GM12878 (cell line): Measurements from ENCODE around the gene PPBP. TPM values are rescaled to one million over a fixed set of nuclear protein-coding genes. Genes with fewer than 3 reads are reported as not detected.

ENCODE experiments used
- ATAC-seq: fragments of 200-7000 bp; cut with Tn5 transposase; 3 replicates; pipeline ENCODE4 v1.9.1; 2020; ENCODE audit warnings: mild to moderate bottlenecking, moderate library complexity
- BruUV-seq: library from RNA; stranded (reverse); fragments of 400-500 nt; replicated peaks from 2 replicates; lab custom pipeline; 2021; lab: Mats Ljungman, UMichigan
- CTCF ChIA-PET: fragments of 300-600 bp; sonication (Branson Sonifier 250); formaldehyde crosslinking; extraction: SDS; loops from one replicate; lab custom pipeline; 2021; ENCODE audit warnings: inconsistent platforms; lab: Yijun Ruan, JAX
- POLR2A ChIA-PET: fragments of 350-600 bp; formaldehyde crosslinking; extraction: SDS; loops from one replicate; lab custom pipeline; 2021; ENCODE audit warnings: inconsistent platforms; lab: Charles Lee
- RAD21 ChIA-PET: fragments of 300-600 bp; sonication (Branson Sonifier 250); formaldehyde crosslinking; loops from one replicate; lab custom pipeline; 2023; ENCODE audit warnings: antibody characterized with exemption; ENCODE audit not compliant: unreplicated experiment; lab: Charles Lee
- SMC1A ChIA-PET: fragments of 300-600 bp; sonication (Branson Sonifier 250); formaldehyde crosslinking; loops from one replicate; lab custom pipeline; 2023; ENCODE audit not compliant: unreplicated experiment, uncharacterized antibody; lab: Charles Lee
- DNase-seq: peaks from one replicate; pipeline ENCODE4 v3.0.0-alpha.2; 2011; ENCODE audit warnings: low read depth, low spot score
- FAIRE-seq: peaks from 3 replicates; lab custom pipeline; 2011; peaks lifted over from hg19 to GRCh38; lab: Jason Lieb, UNC
- H2AFZ ChIP-seq: 2 replicates; pipeline ENCODE4 v1.6.0; 2011; ENCODE audit warnings: low read depth, low read length, control low read depth; ENCODE audit not compliant: control insufficient read depth
- H3K27ac ChIP-seq: 2 replicates; pipeline ENCODE4 v1.5.1; 2011; ENCODE audit warnings: control low read depth; ENCODE audit not compliant: control insufficient read depth, insufficient read depth
- H3K27me3 ChIP-seq, 2 experiments: replicated peaks in 1 of 2; 2 replicates each; pipeline versions ENCODE4 v1.6.0 to v1.6.1; 2011; ENCODE audit warnings: low read length in 1 of 2; ENCODE audit not compliant: control insufficient read depth in 2 of 2, insufficient read depth in 2 of 2
- H3K36me3 ChIP-seq, 2 experiments: 2 replicates each; pipeline ENCODE4 v1.5.1; 2011; ENCODE audit warnings: low read length in 1 of 2; ENCODE audit not compliant: control insufficient read depth in 2 of 2, insufficient read depth in 2 of 2
- H3K4me1 ChIP-seq: 2 replicates; pipeline ENCODE4 v1.6.1; 2011; ENCODE audit warnings: mild to moderate bottlenecking, low read length, moderate library complexity, mixed read lengths; ENCODE audit not compliant: control insufficient read depth, insufficient read depth
- H3K4me2 ChIP-seq: 2 replicates; pipeline ENCODE4 v1.6.0; 2011; ENCODE audit warnings: control low read depth; ENCODE audit not compliant: control insufficient read depth, insufficient read depth
- H3K4me3 ChIP-seq: fragments of 200-600 bp; sonication (generic); 2 replicates; pipeline ENCODE4 v1.5.1; 2016
- H3K79me2 ChIP-seq: 2 replicates; pipeline ENCODE4 v1.6.0; 2011; ENCODE audit warnings: low read length; ENCODE audit not compliant: control insufficient read depth, insufficient read depth
- H3K9ac ChIP-seq: 2 replicates; pipeline ENCODE4 v1.8.0; 2011; ENCODE audit warnings: low read length, control low read depth, mixed read lengths; ENCODE audit not compliant: control insufficient read depth, insufficient read depth
- H3K9me3 ChIP-seq: replicated peaks from 3 replicates; pipeline ENCODE4 v1.5.1; 2011; ENCODE audit warnings: mild to moderate bottlenecking, low read length; ENCODE audit not compliant: control insufficient read depth, insufficient read depth
- H4K20me1 ChIP-seq: 2 replicates; pipeline ENCODE4 v1.6.0; 2011; ENCODE audit not compliant: control insufficient read depth, insufficient read depth
- ATF7 ChIP-seq: fragments of 450-650 bp; IDR thresholded peaks from 2 replicates; pipeline ENCODE4 v1.6.1; 2016; ENCODE audit warnings: low read depth, mild to moderate bottlenecking
- CBX3 ChIP-seq: fragments of 200-600 bp; sonication (generic); IDR thresholded peaks from 2 replicates; pipeline ENCODE4 v1.6.1; 2016; ENCODE audit warnings: low read depth, borderline replicate concordance
- EED ChIP-seq: sonication (generic); IDR thresholded peaks from 2 replicates; pipeline ENCODE4 v1.6.1; 2016; ENCODE audit warnings: antibody characterized with exemption, low read depth
- FOXM1 ChIP-seq: IDR thresholded peaks from 2 replicates; pipeline ENCODE4 v1.6.1; 2012; ENCODE audit warnings: low read depth, mild to moderate bottlenecking, inconsistent platforms, low read length, moderate library complexity
- HDGF ChIP-seq: fragments of 450-650 bp; IDR thresholded peaks from 2 replicates; pipeline ENCODE4 v1.6.1; 2016; ENCODE audit warnings: antibody characterized with exemption
- IKZF1 ChIP-seq: fragments of 450-650 bp; conservative IDR thresholded peaks from 2 replicates; pipeline ENCODE4 v1.6.1; 2017; ENCODE audit warnings: antibody characterized with exemption, mild to moderate bottlenecking
- KLF5 ChIP-seq: fragments of 450-650 bp; IDR thresholded peaks from 2 replicates; pipeline ENCODE4 v1.6.1; 2014; ENCODE audit warnings: mild to moderate bottlenecking; ENCODE audit not compliant: partially characterized antibody
- MXI1 ChIP-seq: fragments of 150-350 bp; IDR thresholded peaks from 2 replicates; pipeline ENCODE4 v1.6.1; 2011; ENCODE audit warnings: low read depth, mild to moderate bottlenecking, inconsistent platforms, low read length, improper control_type of control experiment
- PAX8 ChIP-seq: fragments of 450-650 bp; IDR thresholded peaks from 2 replicates; pipeline ENCODE4 v1.6.1; 2017; ENCODE audit warnings: mild to moderate bottlenecking, moderate library complexity
- SMAD5 ChIP-seq: IDR thresholded peaks from 2 replicates; pipeline ENCODE4 v1.6.1; 2016; ENCODE audit warnings: antibody characterized with exemption, low read depth
- SMC3 ChIP-seq: IDR thresholded peaks from 2 replicates; pipeline ENCODE4 v1.6.1; 2011; ENCODE audit warnings: low read length, improper control_type of control experiment, borderline replicate concordance
- SREBF2 ChIP-seq: IDR thresholded peaks from 2 replicates; pipeline ENCODE4 v1.6.1; 2012; ENCODE audit warnings: mild to moderate bottlenecking, low read length
- ZZZ3 ChIP-seq: IDR thresholded peaks from 2 replicates; pipeline ENCODE4 v1.6.1; 2011; ENCODE audit warnings: low read depth; ENCODE audit not compliant: control insufficient read depth, insufficient read length
- WGBS: methylation state at CpG from one replicate; pipeline ENCODE4 v1.1.6; 2016; ENCODE audit warnings: low lambda C conversion rate; ENCODE audit not compliant: insufficient replicate concordance, insufficient coverage; ENCODE audit errors: missing lambda C conversion rate; 5-methylcytosine and 5-hydroxymethylcytosine counted together
- in situ Hi-C: fragments of 300-500 bp; cut with MboI; formaldehyde crosslinking; loops from 9 replicates; pipeline ENCODE4 v1.14.3; 2018; ENCODE audit warnings: mixed read lengths
- intact Hi-C: fragments of 100-400 bp; cut with micrococcal nuclease; formaldehyde crosslinking; loops from one replicate; pipeline ENCODE4 v1.14.2; 2022; ENCODE audit not compliant: unreplicated experiment
- polyA plus RNA-seq, 11 experiments: library from polyadenylated mRNA; depleted of rRNA in 4 of 11; unstranded in 6 of 11; stranded (reverse) in 5 of 11; fragments of >200 nt; fragmentation: Nextera tagmentation in 4 of 11; fragmentation: Illumina TruSeq in 1 of 11; extraction: Ambion mirVana in 4 of 11; extraction: Trizol in 1 of 11; gene quantifications; 1 replicate in 1 of 11; 2 replicates in 10 of 11; pipeline versions ENCODE4 v1.2.1 to v1.2.3, GENCODE V29; 2011 to 2016; ENCODE audit warnings: inconsistent platforms in 2 of 11, missing spikeins in 2 of 11, low read depth in 1 of 11
- total RNA-seq, 4 experiments: library from RNA; depleted of rRNA in 3 of 4; stranded (reverse); fragments of >200 nt in 3 of 4; fragmentation: Illumina TruSeq in 1 of 4; extraction: Trizol in 1 of 4; gene quantifications; 2 replicates each; pipeline versions ENCODE4 v1.2.1 to v1.2.3, GENCODE V29; 2013 to 2021
- TF ChIP-seq, protein P1 (sequence below): fragments of 450-650 bp; formaldehyde crosslinking; IDR thresholded peaks from 2 replicates; pipeline ENCODE4 v1.4.0; 2022; ENCODE audit warnings: mild to moderate bottlenecking, moderate library complexity
- TF ChIP-seq, protein P2 (sequence below): fragments of 450-650 bp; IDR thresholded peaks from 2 replicates; pipeline ENCODE4 v1.6.1; 2018; ENCODE audit warnings: borderline replicate concordance, mild to moderate bottlenecking; ENCODE audit not compliant: partially characterized antibody
- TF ChIP-seq, protein P3 (sequence below): IDR thresholded peaks from 2 replicates; pipeline ENCODE4 v1.6.1; 2012; ENCODE audit warnings: low read depth, low read length, improper control_type of control experiment
- TF ChIP-seq, protein P4 (sequence below): fragments of 450-650 bp; IDR thresholded peaks from 2 replicates; pipeline ENCODE4 v1.6.1; 2017; ENCODE audit warnings: mild to moderate bottlenecking, low read depth, inconsistent platforms; ENCODE audit not compliant: poor library complexity, severe bottlenecking

Gene PPBP
- total and polyA plus RNA-seq, 10 of the 15 experiments (the other 5 are each of a cell fraction or from before 2014, with no cell fraction given) = not detected

DNA sequence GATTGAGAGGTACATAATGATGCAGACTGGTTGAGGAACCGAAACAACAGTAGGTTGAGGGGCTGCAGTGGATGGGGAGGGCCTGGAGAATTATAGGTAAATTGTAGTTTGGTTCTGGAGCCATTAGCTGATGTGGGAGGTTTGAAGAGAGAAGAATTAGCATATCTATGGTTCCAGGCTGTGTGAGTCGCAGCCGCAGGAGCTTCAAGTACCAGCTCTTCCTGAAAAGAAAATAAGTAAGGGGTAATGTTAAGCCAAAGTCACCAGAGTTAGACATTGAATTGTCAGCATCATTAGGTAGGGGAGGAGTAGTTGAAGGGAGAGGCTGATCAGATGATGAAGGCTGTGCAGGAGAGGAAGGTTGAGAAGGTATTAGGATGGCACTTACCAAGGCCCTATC is 35.6 kb downstream of the PPBP start:
- ChIA-PET CTCF (interaction anchor here (1.1 kb wide), 1 partner anchor 14 kb away, joined by 3 read pairs; no protein-coding TSS in a partner anchor), RAD21 (no interaction called here), POLR2A (no interaction called here), SMC1A (no interaction called here)
- H4K20me1 ChIP-seq = no peaks in the 10 kb centered on the region
- no peaks in the 10 kb centered on the region for H3K4me1 ChIP-seq
- no peak for DNase-seq
- no peak for ATAC-seq
- in situ Hi-C loops (no loop called here), intact Hi-C loops (no loop called here)
- BruUV-seq = no TSS peak
- no peaks in the 10 kb centered on the region; a peak in 1 of 4 replicates for H3K27me3 ChIP-seq
- H3K9ac ChIP-seq = no peak overlapping the region
- H3K4me3 ChIP-seq = no peak overlapping the region
- FAIRE-seq = no peak
- no peak overlapping the region for H2AFZ ChIP-seq
- H3K36me3 ChIP-seq = no peaks in the 10 kb centered on the region
- no peaks in the 10 kb centered on the region for H3K79me2 ChIP-seq
- TF ChIP-seq SMC3 (no peak), IKZF1 (no peak), PAX8 (no peak), KLF5 (no peak), MXI1 (no peak), ZZZ3 (no peak), EED (no peak), ATF7 (no peak), SREBF2 (no peak), FOXM1 (no peak), SMAD5 (no peak), CBX3 (no peak), HDGF (no peak)
- TF ChIP-seq, protein P1, sequence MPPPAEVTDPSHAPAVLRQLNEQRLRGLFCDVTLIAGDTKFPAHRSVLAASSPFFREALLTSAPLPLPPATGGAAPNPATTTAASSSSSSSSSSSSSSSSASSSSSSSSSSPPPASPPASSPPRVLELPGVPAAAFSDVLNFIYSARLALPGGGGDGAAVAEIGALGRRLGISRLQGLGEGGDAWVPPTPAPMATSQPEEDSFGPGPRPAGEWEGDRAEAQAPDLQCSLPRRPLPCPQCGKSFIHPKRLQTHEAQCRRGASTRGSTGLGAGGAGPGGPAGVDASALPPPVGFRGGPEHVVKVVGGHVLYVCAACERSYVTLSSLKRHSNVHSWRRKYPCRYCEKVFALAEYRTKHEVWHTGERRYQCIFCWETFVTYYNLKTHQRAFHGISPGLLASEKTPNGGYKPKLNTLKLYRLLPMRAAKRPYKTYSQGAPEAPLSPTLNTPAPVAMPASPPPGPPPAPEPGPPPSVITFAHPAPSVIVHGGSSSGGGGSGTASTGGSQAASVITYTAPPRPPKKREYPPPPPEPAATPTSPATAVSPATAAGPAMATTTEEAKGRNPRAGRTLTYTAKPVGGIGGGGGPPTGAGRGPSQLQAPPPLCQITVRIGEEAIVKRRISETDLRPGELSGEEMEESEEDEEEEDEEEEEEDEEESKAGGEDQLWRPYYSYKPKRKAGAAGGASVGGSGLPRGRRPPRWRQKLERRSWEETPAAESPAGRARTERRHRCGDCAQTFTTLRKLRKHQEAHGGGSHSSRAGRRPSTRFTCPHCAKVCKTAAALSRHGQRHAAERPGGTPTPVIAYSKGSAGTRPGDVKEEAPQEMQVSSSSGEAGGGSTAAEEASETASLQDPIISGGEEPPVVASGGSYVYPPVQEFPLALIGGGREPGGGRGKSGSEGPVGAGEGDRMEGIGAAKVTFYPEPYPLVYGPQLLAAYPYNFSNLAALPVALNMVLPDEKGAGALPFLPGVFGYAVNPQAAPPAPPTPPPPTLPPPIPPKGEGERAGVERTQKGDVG = no peak
- TF ChIP-seq, protein P2, sequence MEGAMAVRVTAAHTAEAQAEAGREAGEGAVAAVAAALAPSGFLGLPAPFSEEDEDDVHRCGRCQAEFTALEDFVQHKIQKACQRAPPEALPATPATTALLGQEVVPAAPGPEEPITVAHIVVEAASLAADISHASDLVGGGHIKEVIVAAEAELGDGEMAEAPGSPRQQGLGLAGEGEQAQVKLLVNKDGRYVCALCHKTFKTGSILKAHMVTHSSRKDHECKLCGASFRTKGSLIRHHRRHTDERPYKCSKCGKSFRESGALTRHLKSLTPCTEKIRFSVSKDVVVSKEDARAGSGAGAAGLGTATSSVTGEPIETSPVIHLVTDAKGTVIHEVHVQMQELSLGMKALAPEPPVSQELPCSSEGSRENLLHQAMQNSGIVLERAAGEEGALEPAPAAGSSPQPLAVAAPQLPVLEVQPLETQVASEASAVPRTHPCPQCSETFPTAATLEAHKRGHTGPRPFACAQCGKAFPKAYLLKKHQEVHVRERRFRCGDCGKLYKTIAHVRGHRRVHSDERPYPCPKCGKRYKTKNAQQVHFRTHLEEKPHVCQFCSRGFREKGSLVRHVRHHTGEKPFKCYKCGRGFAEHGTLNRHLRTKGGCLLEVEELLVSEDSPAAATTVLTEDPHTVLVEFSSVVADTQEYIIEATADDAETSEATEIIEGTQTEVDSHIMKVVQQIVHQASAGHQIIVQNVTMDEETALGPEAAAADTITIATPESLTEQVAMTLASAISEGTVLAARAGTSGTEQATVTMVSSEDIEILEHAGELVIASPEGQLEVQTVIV = no peak
- TF ChIP-seq, protein P3, sequence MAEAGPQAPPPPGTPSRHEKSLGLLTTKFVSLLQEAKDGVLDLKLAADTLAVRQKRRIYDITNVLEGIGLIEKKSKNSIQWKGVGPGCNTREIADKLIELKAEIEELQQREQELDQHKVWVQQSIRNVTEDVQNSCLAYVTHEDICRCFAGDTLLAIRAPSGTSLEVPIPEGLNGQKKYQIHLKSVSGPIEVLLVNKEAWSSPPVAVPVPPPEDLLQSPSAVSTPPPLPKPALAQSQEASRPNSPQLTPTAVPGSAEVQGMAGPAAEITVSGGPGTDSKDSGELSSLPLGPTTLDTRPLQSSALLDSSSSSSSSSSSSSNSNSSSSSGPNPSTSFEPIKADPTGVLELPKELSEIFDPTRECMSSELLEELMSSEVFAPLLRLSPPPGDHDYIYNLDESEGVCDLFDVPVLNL = no peak
- TF ChIP-seq, protein P4, sequence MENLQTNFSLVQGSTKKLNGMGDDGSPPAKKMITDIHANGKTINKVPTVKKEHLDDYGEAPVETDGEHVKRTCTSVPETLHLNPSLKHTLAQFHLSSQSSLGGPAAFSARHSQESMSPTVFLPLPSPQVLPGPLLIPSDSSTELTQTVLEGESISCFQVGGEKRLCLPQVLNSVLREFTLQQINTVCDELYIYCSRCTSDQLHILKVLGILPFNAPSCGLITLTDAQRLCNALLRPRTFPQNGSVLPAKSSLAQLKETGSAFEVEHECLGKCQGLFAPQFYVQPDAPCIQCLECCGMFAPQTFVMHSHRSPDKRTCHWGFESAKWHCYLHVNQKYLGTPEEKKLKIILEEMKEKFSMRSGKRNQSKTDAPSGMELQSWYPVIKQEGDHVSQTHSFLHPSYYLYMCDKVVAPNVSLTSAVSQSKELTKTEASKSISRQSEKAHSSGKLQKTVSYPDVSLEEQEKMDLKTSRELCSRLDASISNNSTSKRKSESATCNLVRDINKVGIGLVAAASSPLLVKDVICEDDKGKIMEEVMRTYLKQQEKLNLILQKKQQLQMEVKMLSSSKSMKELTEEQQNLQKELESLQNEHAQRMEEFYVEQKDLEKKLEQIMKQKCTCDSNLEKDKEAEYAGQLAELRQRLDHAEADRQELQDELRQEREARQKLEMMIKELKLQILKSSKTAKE = no peak
- H3K27ac ChIP-seq = no peak overlapping the region
- 63% methylated on average over 3 of the region's 3 CpGs for WGBS
- no peaks in the 10 kb centered on the region for H3K9me3 ChIP-seq
- no peak overlapping the region for H3K4me2 ChIP-seq
